Smooth muscle cell of the brain vasculature (primary cell): Measurements from ENCODE around the gene TESK2.

Source experiments
- DNase-seq: peaks from one replicate; pipeline ENCODE4 v3.0.0-alpha.2; 2012; ENCODE audit warnings: low read depth, low spot score

Gene TESK2

GRCh38 chr1:45304311-45305081, 186.5 kb downstream of the TESK2 start:
- DNase-seq = no peak

- peak; percentile 96 for DNase-seq
Measured at GRCh38 chr1:45303520-45304310, 187.2 kb downstream of the TESK2 start.

DNA sequence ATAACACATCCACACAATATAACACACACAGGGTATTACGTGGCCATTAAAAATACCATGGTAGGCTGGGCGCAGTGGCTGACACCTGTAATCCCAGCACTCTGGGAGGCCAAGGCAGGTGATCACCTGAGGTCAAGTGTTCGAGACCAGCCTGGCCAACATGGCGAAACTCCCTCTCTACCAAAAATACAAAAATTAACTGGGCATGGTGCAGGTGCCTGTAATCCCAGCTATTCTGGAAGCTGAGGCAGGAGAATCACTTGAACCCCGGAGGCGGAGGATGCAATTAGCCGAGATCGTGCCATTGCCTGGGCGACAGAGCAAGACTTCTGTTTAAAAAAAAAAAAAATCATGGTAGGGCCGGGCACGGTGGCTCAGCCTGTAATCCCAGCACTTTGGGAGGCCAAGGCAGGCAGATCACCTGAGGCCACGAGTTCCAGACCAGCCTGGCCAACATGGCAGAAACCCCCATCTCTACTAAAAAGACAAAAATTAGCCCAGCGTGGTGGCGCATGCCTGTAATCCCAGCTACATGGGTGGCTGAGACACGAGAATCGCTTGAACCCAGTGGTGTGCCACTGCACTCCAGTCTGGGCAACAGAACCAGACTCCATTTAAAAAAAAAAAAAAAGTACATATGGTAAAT, 188.3 kb downstream of the TESK2 start:
- no peak for DNase-seq

DNA sequence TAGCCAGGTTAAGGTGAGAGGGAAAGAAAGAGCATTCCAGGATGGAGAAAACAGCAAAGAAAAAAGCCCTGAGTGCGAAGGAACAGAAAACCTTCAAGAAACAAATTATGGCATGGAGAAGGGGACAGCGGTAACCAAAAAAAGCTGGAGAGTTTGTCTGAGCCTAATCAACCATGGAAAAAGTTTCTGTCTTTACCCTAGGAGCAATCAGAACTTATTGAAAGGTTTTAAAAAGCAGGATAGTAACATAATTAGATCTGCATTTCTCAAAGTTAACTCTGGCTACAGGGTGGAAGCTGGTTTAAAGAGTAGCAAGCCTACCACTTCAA, 190.3 kb downstream of the TESK2 start:
- DNase-seq = no peak

GRCh38 chr1:45299981-45300668, 190.8 kb downstream of the TESK2 start:
- peak; percentile 56 for DNase-seq

DNA sequence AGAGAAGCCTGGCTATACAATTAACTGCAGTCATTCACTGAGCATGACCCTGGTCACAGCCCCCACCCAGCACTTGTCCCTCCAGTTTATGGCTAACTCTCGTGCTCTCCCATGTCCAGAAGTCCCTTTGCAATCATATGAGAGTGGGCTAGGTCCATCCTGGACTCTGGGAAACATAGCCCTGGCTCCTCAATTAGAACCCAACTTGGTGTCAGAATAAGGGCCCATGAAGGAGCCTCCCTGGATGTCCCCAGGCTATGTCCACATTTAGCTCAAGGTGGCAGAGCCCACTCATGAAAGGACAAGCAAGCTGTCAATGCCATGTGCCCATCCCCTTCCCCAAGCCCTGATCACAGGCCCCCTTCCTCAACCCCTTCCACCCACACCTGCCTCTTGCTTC, 191.7 kb downstream of the TESK2 start:
- DNase-seq = no peak

DNA sequence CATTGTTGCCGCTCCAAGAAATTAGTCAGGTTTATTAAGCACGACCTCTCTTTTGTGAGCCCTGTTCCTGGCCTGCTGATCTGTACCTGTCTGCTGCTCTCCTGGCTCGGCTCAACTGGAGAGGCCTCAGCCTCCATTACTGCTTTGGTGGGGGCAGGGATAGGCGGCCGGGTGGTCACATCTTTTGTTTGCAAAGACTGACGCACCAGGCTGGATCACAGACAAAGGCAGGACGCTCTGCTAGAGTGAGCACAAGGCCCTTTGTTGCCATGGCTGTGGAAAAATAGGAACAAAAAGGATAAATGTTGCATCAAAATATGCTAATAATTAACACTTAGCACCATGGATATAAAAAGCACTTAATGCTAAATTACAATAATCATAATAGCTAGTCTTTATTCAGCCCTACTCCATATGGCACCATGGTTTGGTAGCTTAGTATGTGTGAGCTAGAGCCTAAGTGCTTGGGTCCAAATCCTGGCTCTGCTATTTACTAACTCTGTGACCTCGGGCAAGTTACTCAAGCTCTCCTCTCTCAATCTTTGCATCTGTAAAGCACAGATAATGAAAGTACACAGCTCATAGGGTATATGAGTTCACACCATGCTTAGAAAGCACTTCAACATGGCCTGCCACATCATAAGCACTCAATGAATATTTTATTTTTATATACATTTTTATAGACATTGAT, 193.2 kb downstream of the TESK2 start:
- no peak for DNase-seq
